DND-41 (cell line): ENCODE results near the gene PPP2R5E.

ENCODE experiments used
- ATAC-seq: fragments of 200-7000 bp; cut with Tn5 transposase; 3 replicates; pipeline ENCODE4 v1.9.1; 2021; ENCODE audit warnings: low read depth; ENCODE audit not compliant: insufficient read depth
- DNase-seq: peaks from one replicate; pipeline ENCODE4 v3.0.0-alpha.2; 2020
- H2AFZ ChIP-seq: 2 replicates; pipeline ENCODE4 v1.6.0; 2012; ENCODE audit warnings: low read depth, low read length
- H3K27ac ChIP-seq: 2 replicates; pipeline ENCODE4 v1.5.1; 2012; ENCODE audit warnings: low read length, inconsistent platforms
- H3K27me3 ChIP-seq: fragments of 200-600 bp; sonication (generic); 2 replicates; pipeline ENCODE4 v1.6.0; 2012; ENCODE audit warnings: low read length, mild to moderate bottlenecking, inconsistent platforms; ENCODE audit not compliant: insufficient read depth, poor library complexity
- H3K36me3 ChIP-seq: 2 replicates; pipeline ENCODE4 v1.5.1; 2012; ENCODE audit warnings: low read length, inconsistent platforms; ENCODE audit not compliant: insufficient read depth
- H3K4me1 ChIP-seq: 2 replicates; pipeline ENCODE4 v1.5.1; 2012; ENCODE audit warnings: mild to moderate bottlenecking, low read length; ENCODE audit not compliant: insufficient read depth
- H3K4me2 ChIP-seq: 2 replicates; pipeline ENCODE4 v1.6.0; 2012; ENCODE audit warnings: mild to moderate bottlenecking, moderate library complexity, low read length, inconsistent platforms; ENCODE audit not compliant: insufficient read depth
- H3K4me3 ChIP-seq, 2 experiments: fragments of 200-600 bp in 1 of 2; shearing (Covaris generic) in 1 of 2; 2 replicates each; pipeline ENCODE4 v1.5.1; 2012 to 2016; ENCODE audit warnings: inconsistent platforms in 2 of 2, low read length in 2 of 2, mild to moderate bottlenecking in 2 of 2, low read depth in 1 of 2, moderate library complexity in 1 of 2
- H3K79me2 ChIP-seq: 2 replicates; pipeline ENCODE4 v1.6.0; 2012; ENCODE audit warnings: low read length, inconsistent platforms; ENCODE audit not compliant: insufficient read depth
- H3K9ac ChIP-seq: 2 replicates; pipeline ENCODE4 v1.6.0; 2012; ENCODE audit warnings: low read depth, mild to moderate bottlenecking, inconsistent platforms, low read length, moderate library complexity
- H3K9me3 ChIP-seq: 2 replicates; pipeline ENCODE4 v1.5.1; 2012; ENCODE audit warnings: low read length, moderate library complexity, mild to moderate bottlenecking, inconsistent platforms; ENCODE audit not compliant: insufficient read depth, severe bottlenecking
- H4K20me1 ChIP-seq: 2 replicates; pipeline ENCODE4 v1.6.0; 2012; ENCODE audit warnings: low read length; ENCODE audit not compliant: insufficient read depth
- CTCF ChIP-seq: IDR thresholded peaks from 2 replicates; pipeline ENCODE4 v1.5.1; 2012; ENCODE audit warnings: borderline replicate concordance, low read length, moderate library complexity, mild to moderate bottlenecking; ENCODE audit not compliant: poor library complexity, severe bottlenecking; ENCODE audit errors: extremely low read depth
- EZH2 ChIP-seq: IDR thresholded peaks from 3 replicates; pipeline ENCODE4 v1.6.1; 2012; ENCODE audit warnings: borderline replicate concordance, low read depth, mild to moderate bottlenecking, moderate library complexity, low read length, inconsistent platforms; ENCODE audit not compliant: severe bottlenecking

PPP2R5E gene

GRCh38 chr14:63367742-63368364 lies 175.3 kb downstream of the PPP2R5E start:
- ATAC-seq (no peak), DNase-seq (no peak)
- no peaks in the 10 kb centered on the region for H4K20me1 ChIP-seq
- H3K79me2 ChIP-seq, result no peaks in the 10 kb centered on the region
- no peak overlapping the region for H3K4me3 ChIP-seq
- H3K27ac ChIP-seq, result no peak overlapping the region
- H3K4me1 ChIP-seq, result no peaks in the 10 kb centered on the region
- TF ChIP-seq EZH2 (no peak), CTCF (no peak)
- no peaks in the 10 kb centered on the region for H3K27me3 ChIP-seq
- H2AFZ ChIP-seq, result no peak overlapping the region
- no peak overlapping the region for H3K4me2 ChIP-seq
- peaks cover 2% of the 10 kb centered on the region; the same call in 1 of the 2 replicates for H3K36me3 ChIP-seq
- H3K9ac ChIP-seq, result no peak overlapping the region
- no peaks in the 10 kb centered on the region for H3K9me3 ChIP-seq

DNA sequence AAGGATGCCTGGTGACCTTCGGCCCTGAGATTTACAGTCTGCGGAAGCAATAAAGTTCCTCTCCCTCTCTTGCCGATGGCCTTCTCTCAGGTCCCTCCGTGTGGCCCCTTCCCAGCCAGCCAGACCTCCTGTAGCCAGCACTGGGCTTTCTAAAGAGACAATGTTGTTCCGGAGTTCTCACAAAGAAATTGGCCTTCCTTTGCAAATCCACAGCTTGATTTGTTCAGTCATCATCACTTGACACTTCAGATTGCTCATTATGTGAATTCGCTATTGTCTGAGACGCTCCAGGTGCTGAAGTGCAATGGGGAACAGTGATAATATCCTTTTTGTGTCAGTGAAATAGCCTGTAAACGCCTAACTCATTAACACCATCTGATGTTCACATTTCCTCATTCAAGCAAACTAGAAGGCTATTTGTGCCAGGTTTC lies 180.8 kb downstream of the PPP2R5E start:
- no peak overlapping the region for H3K9ac ChIP-seq
- H3K4me1 ChIP-seq, result no peaks in the 10 kb centered on the region
- TF ChIP-seq CTCF, result no peak
- TF ChIP-seq EZH2, result no peak
- H3K4me3 ChIP-seq, result no peak overlapping the region
- H3K27ac ChIP-seq, result no peak overlapping the region
- DNase-seq (no peak), ATAC-seq (no peak)
- no peaks in the 10 kb centered on the region for H3K9me3 ChIP-seq
- no peaks in the 10 kb centered on the region for H3K36me3 ChIP-seq
- peaks cover 5% of the 10 kb centered on the region for H3K27me3 ChIP-seq
- no peaks in the 10 kb centered on the region for H4K20me1 ChIP-seq
- H3K79me2 ChIP-seq, result no peaks in the 10 kb centered on the region
- no peak overlapping the region for H3K4me2 ChIP-seq
- no peak overlapping the region for H2AFZ ChIP-seq

- no peak for DNase-seq
- TF ChIP-seq CTCF (peak; percentile 36), EZH2 (no peak)
- Histone ChIP-seq H3K9me3 (no peaks in the 10 kb centered on the region), H3K79me2 (no peaks in the 10 kb centered on the region), H3K4me3 (no peak overlapping the region), H3K27me3 (peaks cover 5% of the 10 kb centered on the region), H3K36me3 (no peaks in the 10 kb centered on the region), H3K27ac (no peak overlapping the region), H4K20me1 (no peaks in the 10 kb centered on the region), H2AFZ (no peak overlapping the region), H3K4me2 (no peak overlapping the region), H3K9ac (no peak overlapping the region), H3K4me1 (no peaks in the 10 kb centered on the region)
- 0 out of 3 replicates have a peak, but pooled peaks have one; percentile 35 for ATAC-seq
Observed at GRCh38 chr14:63361790-63362189, 181.4 kb downstream of the PPP2R5E start.

GRCh38 chr14:63357841-63358240 lies 185.3 kb downstream of the PPP2R5E start:
- no peaks in the 10 kb centered on the region for H4K20me1 ChIP-seq
- no peaks in the 10 kb centered on the region for H3K4me1 ChIP-seq
- TF ChIP-seq CTCF (no peak), EZH2 (no peak)
- no peak overlapping the region for H3K9ac ChIP-seq
- no peak for DNase-seq
- H3K27ac ChIP-seq, result no peak overlapping the region
- ATAC-seq, result no peak
- no peaks in the 10 kb centered on the region for H3K79me2 ChIP-seq
- H3K4me2 ChIP-seq, result no peak overlapping the region
- no peak overlapping the region for H2AFZ ChIP-seq
- no peak overlapping the region for H3K4me3 ChIP-seq
- H3K27me3 ChIP-seq, result peaks cover 12% of the 10 kb centered on the region
- H3K9me3 ChIP-seq, result no peaks in the 10 kb centered on the region
- no peaks in the 10 kb centered on the region for H3K36me3 ChIP-seq
